Loucy (cell line): ENCODE data around the gene RHOG.
A peak's percentile ranks its signal among the peaks of the same experiment; 100 is the strongest.

Experiments
- H2AFZ ChIP-seq: fragments of 200-600 bp; sonication (generic); 2 replicates; pipeline ENCODE4 v1.6.0; 2016; ENCODE audit warnings: antibody characterized with exemption, mild to moderate bottlenecking, low read length, moderate library complexity
- H3F3A ChIP-seq: fragments of 200-600 bp; 2 replicates; pipeline ENCODE4 v1.6.0; 2016; ENCODE audit warnings: antibody characterized with exemption, low read depth, mild to moderate bottlenecking
- H3K27me3 ChIP-seq: fragments of 200-600 bp; sonication (generic); 2 replicates; pipeline ENCODE4 v1.6.1; 2014; ENCODE audit warnings: low read length, mild to moderate bottlenecking; ENCODE audit not compliant: insufficient read depth, poor library complexity, severe bottlenecking
- H3K36me3 ChIP-seq: fragments of 200-600 bp; sonication (generic); 2 replicates; pipeline ENCODE4 v1.6.1; 2016; ENCODE audit warnings: low read length; ENCODE audit not compliant: insufficient read depth
- H3K4me1 ChIP-seq: fragments of 200-600 bp; sonication (generic); 2 replicates; pipeline ENCODE4 v1.5.1; 2014; ENCODE audit warnings: low read length, mild to moderate bottlenecking; ENCODE audit not compliant: insufficient read depth, poor library complexity, severe bottlenecking
- H3K4me2 ChIP-seq: fragments of 200-600 bp; sonication (generic); 2 replicates; pipeline ENCODE4 v1.6.0; 2014; ENCODE audit warnings: antibody characterized with exemption, low read length, low read depth, mild to moderate bottlenecking; ENCODE audit not compliant: poor library complexity, severe bottlenecking
- H3K4me3 ChIP-seq: fragments of 200-600 bp; sonication (generic); 2 replicates; pipeline ENCODE4 v1.5.1; 2014; ENCODE audit warnings: low read length, mild to moderate bottlenecking, mixed read lengths; ENCODE audit not compliant: poor library complexity, severe bottlenecking
- H3K79me2 ChIP-seq: fragments of 200-600 bp; sonication (generic); 2 replicates; pipeline ENCODE4 v1.6.1; 2014; ENCODE audit warnings: low read length; ENCODE audit not compliant: insufficient read depth
- H3K9ac ChIP-seq: fragments of 200-600 bp; sonication (generic); 2 replicates; pipeline ENCODE4 v1.6.0; 2014; ENCODE audit warnings: mild to moderate bottlenecking, low read depth, low read length, moderate library complexity; ENCODE audit not compliant: poor library complexity, severe bottlenecking
- H3K9me2 ChIP-seq: fragments of 200-600 bp; sonication (generic); replicated peaks from 2 replicates; pipeline ENCODE4 v1.6.1; 2016; ENCODE audit warnings: low read depth, low read length, mixed read lengths
- H3K9me3 ChIP-seq: fragments of 200-600 bp; sonication (generic); 2 replicates; pipeline ENCODE4 v1.6.1; 2014; ENCODE audit warnings: mild to moderate bottlenecking, antibody characterized with exemption, low read length, low read depth; ENCODE audit not compliant: insufficient read depth
- H4K20me1 ChIP-seq: fragments of 200-600 bp; sonication (generic); 2 replicates; pipeline ENCODE4 v1.6.0; 2014; ENCODE audit warnings: antibody characterized with exemption, low read length, mild to moderate bottlenecking; ENCODE audit not compliant: insufficient read depth, poor library complexity, severe bottlenecking
- EZH2phosphoT487 ChIP-seq: fragments of 200-600 bp; IDR thresholded peaks from 2 replicates; pipeline ENCODE4 v1.6.1; 2018; ENCODE audit warnings: antibody characterized with exemption, mild to moderate bottlenecking, moderate library complexity, borderline replicate concordance
- TF ChIP-seq, protein P1 (sequence below): fragments of 200-600 bp; sonication (generic); conservative IDR thresholded peaks from 2 replicates; pipeline ENCODE4 v1.5.1; 2014; ENCODE audit warnings: mild to moderate bottlenecking, antibody characterized with exemption, low read length

Gene RHOG

DNA sequence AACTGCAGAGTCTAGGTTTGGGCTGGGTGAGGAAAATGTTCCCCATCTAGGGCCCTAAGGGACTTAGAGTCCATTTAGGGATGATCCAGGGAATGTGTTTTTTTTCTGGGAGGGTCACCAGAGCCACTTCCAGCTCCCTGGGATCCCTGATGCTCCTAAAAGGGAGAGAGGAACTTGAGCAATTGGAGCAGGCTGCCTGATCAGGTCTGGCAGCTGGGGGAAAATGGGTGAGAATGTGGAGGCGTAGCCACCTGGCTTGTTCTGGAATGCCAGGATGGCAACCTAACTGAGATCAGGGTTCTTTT lies 31.2 kb downstream of the RHOG start:
- TF ChIP-seq, protein P1, sequence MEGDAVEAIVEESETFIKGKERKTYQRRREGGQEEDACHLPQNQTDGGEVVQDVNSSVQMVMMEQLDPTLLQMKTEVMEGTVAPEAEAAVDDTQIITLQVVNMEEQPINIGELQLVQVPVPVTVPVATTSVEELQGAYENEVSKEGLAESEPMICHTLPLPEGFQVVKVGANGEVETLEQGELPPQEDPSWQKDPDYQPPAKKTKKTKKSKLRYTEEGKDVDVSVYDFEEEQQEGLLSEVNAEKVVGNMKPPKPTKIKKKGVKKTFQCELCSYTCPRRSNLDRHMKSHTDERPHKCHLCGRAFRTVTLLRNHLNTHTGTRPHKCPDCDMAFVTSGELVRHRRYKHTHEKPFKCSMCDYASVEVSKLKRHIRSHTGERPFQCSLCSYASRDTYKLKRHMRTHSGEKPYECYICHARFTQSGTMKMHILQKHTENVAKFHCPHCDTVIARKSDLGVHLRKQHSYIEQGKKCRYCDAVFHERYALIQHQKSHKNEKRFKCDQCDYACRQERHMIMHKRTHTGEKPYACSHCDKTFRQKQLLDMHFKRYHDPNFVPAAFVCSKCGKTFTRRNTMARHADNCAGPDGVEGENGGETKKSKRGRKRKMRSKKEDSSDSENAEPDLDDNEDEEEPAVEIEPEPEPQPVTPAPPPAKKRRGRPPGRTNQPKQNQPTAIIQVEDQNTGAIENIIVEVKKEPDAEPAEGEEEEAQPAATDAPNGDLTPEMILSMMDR: no peak
- no peak for TF ChIP-seq EZH2phosphoT487
- Histone ChIP-seq H3K27me3 (no peaks in the 10 kb centered on the region), H3K9me3 (no peaks in the 10 kb centered on the region), H3K4me2 (no peak overlapping the region), H3K4me3 (no peak overlapping the region), H3K79me2 (no peaks in the 10 kb centered on the region), H3K9ac (no peak overlapping the region), H2AFZ (no peak overlapping the region), H3F3A (no peaks in the 10 kb centered on the region), H4K20me1 (no peaks in the 10 kb centered on the region), H3K9me2 (no peaks in the 10 kb centered on the region), H3K36me3 (no peaks in the 10 kb centered on the region), H3K4me1 (peaks cover 8% of the 10 kb centered on the region)

DNA sequence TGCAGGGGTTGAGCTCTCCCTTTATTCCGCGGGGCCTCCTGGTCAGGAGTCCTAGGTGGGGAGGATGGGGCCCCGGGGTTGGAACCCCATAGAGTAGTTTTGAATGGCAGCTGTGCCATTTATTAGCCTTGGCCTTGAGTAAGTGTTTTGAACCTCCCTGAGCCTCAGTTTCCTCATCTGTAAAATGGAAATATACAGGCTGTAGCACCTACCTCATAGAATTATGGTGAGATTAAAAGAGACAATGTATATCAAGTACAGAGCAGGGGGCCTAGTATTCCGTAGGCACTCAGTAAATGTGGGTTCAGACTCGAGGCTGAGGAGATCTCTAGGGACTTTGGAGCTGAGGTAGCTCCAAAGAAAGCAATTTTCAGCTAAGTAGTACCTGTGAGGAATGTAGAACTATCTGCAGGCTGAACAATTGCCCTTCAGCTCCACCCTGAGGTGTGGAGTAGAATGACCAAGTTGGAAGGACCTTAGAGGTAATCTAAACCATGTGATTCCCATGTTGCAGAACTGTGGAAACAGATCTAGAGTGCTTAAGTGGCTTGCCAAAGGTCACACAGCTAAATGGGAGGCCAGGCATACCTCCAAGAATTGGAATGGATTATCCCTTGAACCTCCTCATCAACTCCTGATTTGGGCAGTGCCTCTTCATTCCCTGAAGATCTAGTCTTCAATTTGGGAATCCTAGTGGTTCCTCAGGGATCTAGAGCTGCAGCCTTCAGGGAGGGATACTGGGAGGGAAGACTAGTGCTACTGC lies 31.7 kb downstream of the RHOG start:
- no peaks in the 10 kb centered on the region for H3K9me2 ChIP-seq
- no peak for TF ChIP-seq EZH2phosphoT487
- TF ChIP-seq, protein P1: peak; percentile 79
- no peaks in the 10 kb centered on the region for H3K36me3 ChIP-seq
- no peaks in the 10 kb centered on the region for H3K27me3 ChIP-seq
- H2AFZ ChIP-seq: peak overlapping the region; percentile 98
- H3K4me2 ChIP-seq: peak overlapping the region; percentile 99
- H4K20me1 ChIP-seq: no peaks in the 10 kb centered on the region
- peak overlapping the region; percentile 94 for H3K4me3 ChIP-seq
- H3K9ac ChIP-seq: peak overlapping the region; percentile 80
- no peaks in the 10 kb centered on the region for H3F3A ChIP-seq
- no peaks in the 10 kb centered on the region for H3K9me3 ChIP-seq
- H3K79me2 ChIP-seq: no peaks in the 10 kb centered on the region
- H3K4me1 ChIP-seq: peaks cover 8% of the 10 kb centered on the region

DNA sequence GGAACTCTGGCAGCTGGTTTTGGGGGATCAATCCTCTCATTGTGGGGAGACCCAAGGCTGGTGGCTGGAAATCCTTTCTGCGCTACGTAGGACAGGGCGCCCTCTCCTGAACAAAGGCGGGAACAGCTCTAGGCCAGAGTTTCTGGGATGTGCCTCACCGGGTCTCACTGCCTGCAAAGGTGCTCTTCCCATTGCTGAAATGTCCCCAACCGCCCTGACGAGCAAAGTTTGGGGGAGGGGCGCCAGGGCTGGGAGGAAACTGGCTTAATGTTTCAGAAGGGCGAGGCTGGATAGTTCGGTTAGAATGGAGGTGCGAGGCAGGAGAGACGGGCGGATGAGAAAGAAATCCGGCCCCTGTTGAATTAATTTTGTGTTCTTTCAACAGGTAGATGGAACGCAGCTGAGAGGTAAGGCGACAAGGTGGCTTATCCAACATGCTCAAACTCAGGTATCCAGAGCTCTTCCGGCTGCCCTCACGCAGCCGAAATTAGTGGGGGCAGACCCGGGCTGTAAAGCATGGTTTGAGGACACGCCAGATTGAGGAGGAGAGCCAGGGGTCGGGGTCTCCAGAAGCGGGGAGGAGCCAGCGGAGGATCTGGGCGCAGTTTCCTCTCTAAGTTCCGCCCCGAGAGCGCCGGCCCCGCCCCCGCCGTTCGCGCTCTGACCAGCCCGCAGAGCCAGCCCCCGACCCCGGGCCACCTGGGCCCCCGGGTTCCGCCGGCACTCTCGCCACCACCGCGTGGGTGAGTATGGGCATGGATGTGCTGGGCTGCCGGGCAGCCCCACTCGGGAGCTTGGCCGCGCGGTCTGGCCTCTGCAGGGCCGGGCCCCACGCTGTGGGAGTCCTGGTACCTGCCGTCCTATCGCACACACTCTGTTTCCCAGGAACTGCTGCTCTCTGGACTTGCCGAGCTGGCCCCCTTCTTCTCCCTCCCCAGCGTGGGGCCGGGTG lies 32.6 kb downstream of the RHOG start, which contains the start of gene PGAP2:
PGAP2 (plus strand) TSS at position 652 of the 952 bp plus-strand sequence. CDS start 2,700 bp downstream, outside the sequence.
- no peaks in the 10 kb centered on the region for H3K27me3 ChIP-seq
- H3K4me1 ChIP-seq: peaks cover 8% of the 10 kb centered on the region
- H2AFZ ChIP-seq: peak within 1 kb of the TSS; percentile 98
- no peaks in the 10 kb centered on the region for H3K36me3 ChIP-seq
- peak within 1 kb of the TSS; percentile 99 for H3K4me2 ChIP-seq
- no peak for TF ChIP-seq EZH2phosphoT487
- TF ChIP-seq, protein P1: peak; percentile 85
- H3K9ac ChIP-seq: peak within 1 kb of the TSS; percentile 80
- H4K20me1 ChIP-seq: no peaks in the 10 kb centered on the region
- no peaks in the 10 kb centered on the region for H3K9me2 ChIP-seq
- H3K4me3 ChIP-seq: peak within 1 kb of the TSS; percentile 94
- no peaks in the 10 kb centered on the region for H3K79me2 ChIP-seq
- no peaks in the 10 kb centered on the region for H3F3A ChIP-seq
- no peaks in the 10 kb centered on the region for H3K9me3 ChIP-seq
